ENCODE measurements around the gene FHIT. TPM values are rescaled to one million over a fixed set of nuclear protein-coding genes. Genes with fewer than 3 reads are reported as not detected.

The FHIT gene
- total RNA-seq, 1 donor from 2014 or later, result 11.7 TPM

DNA sequence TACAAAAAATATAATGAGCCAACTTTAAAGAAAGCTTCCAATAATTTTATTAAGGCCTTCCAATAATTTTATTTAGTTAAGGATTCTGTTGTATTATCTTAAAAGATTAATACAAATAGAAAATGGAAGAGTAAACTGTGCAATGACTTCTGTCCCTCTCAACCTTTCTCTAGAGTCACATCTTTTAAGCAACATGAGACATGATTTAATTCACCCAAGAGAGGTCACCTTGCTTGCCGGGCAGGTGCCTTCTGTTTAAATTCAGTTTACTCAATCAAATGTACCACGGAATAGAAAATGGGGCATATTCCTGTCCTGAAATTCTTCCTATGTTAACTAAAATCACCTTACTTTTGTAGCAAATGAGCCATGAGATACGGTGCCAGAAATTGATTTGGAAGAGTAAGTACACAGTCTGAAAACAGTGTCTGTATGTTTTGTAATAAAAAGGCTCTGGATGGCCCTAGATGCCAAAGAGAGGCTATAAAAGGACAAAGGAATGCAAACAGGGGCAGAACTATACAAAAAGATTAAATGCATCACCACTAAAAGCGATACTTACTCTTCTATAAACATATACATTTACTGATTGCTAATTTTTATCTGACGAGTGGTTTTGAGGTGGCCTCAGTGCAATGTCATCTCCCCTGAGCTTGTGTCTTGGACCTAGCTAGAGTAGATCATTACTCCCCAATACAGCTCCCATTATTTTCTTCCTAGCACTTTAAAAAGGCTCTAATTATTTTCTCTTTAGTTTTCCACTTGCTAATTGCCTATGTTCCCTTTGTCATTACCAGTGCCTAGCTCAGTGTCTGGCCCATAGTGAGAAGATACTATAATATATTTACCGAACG, 134.0 kb downstream of the FHIT start:
- Mint-ChIP-seq H3K4me1 (ENCODE audit: unreplicated experiment) (no peaks in the 10 kb centered on the region), H3K9me3 (peaks cover 11% of the 10 kb centered on the region), H3K4me3 (no peak overlapping the region), H3K36me3 (peaks cover 9% of the 10 kb centered on the region), H3K27ac (no peak overlapping the region), H3K27me3 (no peaks in the 10 kb centered on the region)
- DNase-seq (ENCODE audit: extremely low spot score, unreplicated experiment), result no peak
- TF ChIP-seq, protein P1, sequence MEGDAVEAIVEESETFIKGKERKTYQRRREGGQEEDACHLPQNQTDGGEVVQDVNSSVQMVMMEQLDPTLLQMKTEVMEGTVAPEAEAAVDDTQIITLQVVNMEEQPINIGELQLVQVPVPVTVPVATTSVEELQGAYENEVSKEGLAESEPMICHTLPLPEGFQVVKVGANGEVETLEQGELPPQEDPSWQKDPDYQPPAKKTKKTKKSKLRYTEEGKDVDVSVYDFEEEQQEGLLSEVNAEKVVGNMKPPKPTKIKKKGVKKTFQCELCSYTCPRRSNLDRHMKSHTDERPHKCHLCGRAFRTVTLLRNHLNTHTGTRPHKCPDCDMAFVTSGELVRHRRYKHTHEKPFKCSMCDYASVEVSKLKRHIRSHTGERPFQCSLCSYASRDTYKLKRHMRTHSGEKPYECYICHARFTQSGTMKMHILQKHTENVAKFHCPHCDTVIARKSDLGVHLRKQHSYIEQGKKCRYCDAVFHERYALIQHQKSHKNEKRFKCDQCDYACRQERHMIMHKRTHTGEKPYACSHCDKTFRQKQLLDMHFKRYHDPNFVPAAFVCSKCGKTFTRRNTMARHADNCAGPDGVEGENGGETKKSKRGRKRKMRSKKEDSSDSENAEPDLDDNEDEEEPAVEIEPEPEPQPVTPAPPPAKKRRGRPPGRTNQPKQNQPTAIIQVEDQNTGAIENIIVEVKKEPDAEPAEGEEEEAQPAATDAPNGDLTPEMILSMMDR (conservative IDR thresholded peaks at IDR 0.05), result no peak

DNA sequence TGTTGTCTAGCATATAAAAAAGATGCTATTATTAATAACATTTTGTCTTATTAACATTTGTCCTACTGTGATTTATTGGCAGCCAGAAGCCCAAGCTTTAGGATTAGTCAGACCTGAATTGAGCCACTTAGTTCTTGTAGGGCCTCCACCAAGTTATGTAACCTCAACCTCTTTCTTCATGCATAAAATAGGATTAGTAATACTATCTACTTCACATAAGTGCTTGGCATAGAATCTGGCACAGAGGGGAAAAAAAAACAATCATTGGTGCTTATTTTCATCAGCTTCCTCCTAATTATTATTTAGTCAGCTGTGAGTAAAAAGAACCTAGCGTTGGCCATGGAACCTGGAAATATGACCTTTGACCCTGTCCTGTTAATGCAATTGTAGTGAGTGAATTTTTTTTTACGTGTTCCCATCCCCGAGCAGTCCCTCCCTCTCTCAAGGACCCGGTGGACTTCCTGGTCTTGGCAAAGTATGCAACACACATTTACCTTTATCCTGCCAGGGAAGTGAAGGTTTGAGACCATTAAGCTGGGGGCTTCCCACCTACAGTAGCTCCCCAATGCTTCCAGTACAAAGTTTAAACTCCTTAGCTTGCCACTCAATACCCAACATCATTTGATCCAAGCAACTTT, 136.8 kb downstream of the FHIT start:
- TF ChIP-seq, protein P1 (conservative IDR thresholded peaks at IDR 0.05), result no peak
- Mint-ChIP-seq H3K4me3 (no peak overlapping the region), H3K27ac (no peak overlapping the region), H3K4me1 (ENCODE audit: unreplicated experiment) (peaks cover 7% of the 10 kb centered on the region), H3K9me3 (peaks cover 10% of the 10 kb centered on the region), H3K27me3 (no peaks in the 10 kb centered on the region), H3K36me3 (peaks cover 5% of the 10 kb centered on the region)
- no peak for DNase-seq (ENCODE audit: extremely low spot score, unreplicated experiment)

DNA sequence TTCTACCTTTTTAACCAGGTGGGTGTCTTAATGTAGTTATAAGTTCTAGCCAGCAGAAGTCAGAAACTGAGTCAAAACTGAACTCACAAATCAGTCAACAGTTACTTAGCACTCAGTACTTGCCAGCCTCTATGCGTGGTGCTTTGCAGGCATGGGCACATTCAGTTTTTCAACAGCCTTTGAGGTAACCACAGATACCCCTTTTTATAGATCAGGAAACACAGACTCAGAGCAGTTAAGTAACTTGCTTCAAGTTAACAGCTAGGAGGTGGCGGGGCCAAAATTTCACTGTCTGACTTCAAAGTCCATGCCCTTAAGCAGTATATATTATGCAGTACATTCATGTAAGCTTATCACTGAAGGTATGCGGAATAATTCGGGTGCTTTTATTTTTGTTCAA, 139.4 kb downstream of the FHIT start:
- Mint-ChIP-seq H3K36me3 (peaks cover 5% of the 10 kb centered on the region), H3K9me3 (peaks cover 10% of the 10 kb centered on the region), H3K4me1 (ENCODE audit: unreplicated experiment) (peaks cover 7% of the 10 kb centered on the region), H3K4me3 (no peak overlapping the region), H3K27me3 (no peaks in the 10 kb centered on the region), H3K27ac (no peak overlapping the region)
- TF ChIP-seq, protein P1 (conservative IDR thresholded peaks at IDR 0.05), result no peak
- no peak for DNase-seq (ENCODE audit: extremely low spot score, unreplicated experiment)

- peaks cover 7% of the 10 kb centered on the region for H3K4me1 Mint-ChIP-seq (ENCODE audit: unreplicated experiment)
- H3K27me3 Mint-ChIP-seq, result no peaks in the 10 kb centered on the region
- no peak overlapping the region for H3K27ac Mint-ChIP-seq
- H3K4me3 Mint-ChIP-seq, result no peak overlapping the region
- peaks cover 5% of the 10 kb centered on the region for H3K36me3 Mint-ChIP-seq
- TF ChIP-seq, protein P1 (conservative IDR thresholded peaks at IDR 0.05), result no peak
- no peak for DNase-seq (ENCODE audit: extremely low spot score, unreplicated experiment)
- peaks cover 10% of the 10 kb centered on the region for H3K9me3 Mint-ChIP-seq
Measured at GRCh38 chr3:61110576-61110975, 140.7 kb downstream of the FHIT start.

DNA sequence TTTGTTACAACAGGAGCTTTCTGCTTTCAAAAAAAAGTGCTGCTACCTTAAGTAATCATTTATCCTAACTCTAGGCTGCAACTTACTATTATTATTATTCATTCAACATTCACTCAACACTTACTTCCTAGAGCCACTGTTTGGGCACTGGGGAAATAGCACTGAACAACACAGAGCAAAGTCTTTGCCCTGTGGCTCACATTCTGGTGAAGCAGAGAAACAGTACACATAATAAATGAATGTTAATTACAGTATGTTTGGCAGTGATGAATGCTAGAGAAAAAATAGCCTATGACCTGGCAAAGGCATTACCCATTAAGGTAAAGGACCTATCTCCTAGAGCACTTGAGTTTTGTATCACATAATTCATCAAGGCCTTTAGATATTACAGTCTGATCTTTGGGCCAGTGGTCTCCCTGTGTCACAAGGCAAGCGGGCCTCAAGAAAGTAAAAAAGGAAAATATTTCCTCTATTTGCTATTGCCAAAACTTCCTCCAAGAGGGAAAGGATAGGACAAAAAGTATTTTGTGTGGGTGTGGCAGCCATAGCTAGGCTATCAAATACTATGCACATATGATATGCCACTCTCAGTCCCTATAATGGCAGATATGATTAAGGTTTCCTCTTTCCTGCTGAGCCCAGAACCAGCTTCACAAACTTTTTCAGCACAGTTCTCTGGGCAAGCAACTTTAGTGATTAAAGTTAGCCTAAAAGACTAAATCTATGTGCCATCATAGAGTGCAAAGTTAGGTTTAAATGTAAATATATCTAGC, 142.8 kb downstream of the FHIT start:
- H3K27ac Mint-ChIP-seq, result no peak overlapping the region
- no peak for DNase-seq (ENCODE audit: extremely low spot score, unreplicated experiment)
- TF ChIP-seq, protein P1 (conservative IDR thresholded peaks at IDR 0.05), result no peak
- H3K36me3 Mint-ChIP-seq, result no peaks in the 10 kb centered on the region
- peaks cover 10% of the 10 kb centered on the region for H3K9me3 Mint-ChIP-seq
- no peak overlapping the region for H3K4me3 Mint-ChIP-seq
- no peaks in the 10 kb centered on the region for H3K27me3 Mint-ChIP-seq
- peaks cover 7% of the 10 kb centered on the region for H3K4me1 Mint-ChIP-seq (ENCODE audit: unreplicated experiment)
